Body of pancreas (tissue), 4 donors: ENCODE measurements around the gene ZNF324B.

ENCODE experiments used
- POLR2A ChIP-seq, 3 donors: fragments of 450-650 bp; IDR thresholded peaks; one replicate each; pipeline ENCODE4 v1.6.1; 2016; ENCODE audit warnings: antibody characterized with exemption in 3 of 3, mild to moderate bottlenecking in 2 of 3
- TF ChIP-seq, protein P1 (sequence below), 7 experiments: fragments of 450-650 bp in 4 of 7; fragments of 200-600 bp in 3 of 7; sonication (generic) in 3 of 7; IDR thresholded peaks; one replicate each; pipeline ENCODE4 v1.5.1; 2016 to 2019; ENCODE audit warnings: antibody characterized with exemption in 7 of 7

DNA sequence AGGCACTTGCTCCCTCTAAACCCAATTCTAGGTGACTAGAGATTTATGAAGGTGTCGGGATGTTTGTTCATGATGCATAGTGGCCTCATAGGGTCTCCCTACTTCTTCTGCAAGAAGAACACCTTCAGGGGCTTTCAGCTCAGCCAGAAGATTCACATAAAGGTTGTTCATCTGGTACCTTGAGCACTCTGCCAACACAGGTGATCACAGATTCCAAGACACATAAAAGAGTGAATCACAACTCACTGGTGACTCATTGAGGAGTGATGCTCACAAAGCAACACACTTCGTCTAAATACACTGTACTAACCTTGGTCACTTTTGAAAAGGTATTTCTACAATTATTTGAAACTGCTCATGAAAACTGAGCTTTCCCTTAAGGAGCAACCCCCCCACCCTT lies 8.6 kb downstream of the ZNF324B start:
- TF ChIP-seq, protein P1, sequence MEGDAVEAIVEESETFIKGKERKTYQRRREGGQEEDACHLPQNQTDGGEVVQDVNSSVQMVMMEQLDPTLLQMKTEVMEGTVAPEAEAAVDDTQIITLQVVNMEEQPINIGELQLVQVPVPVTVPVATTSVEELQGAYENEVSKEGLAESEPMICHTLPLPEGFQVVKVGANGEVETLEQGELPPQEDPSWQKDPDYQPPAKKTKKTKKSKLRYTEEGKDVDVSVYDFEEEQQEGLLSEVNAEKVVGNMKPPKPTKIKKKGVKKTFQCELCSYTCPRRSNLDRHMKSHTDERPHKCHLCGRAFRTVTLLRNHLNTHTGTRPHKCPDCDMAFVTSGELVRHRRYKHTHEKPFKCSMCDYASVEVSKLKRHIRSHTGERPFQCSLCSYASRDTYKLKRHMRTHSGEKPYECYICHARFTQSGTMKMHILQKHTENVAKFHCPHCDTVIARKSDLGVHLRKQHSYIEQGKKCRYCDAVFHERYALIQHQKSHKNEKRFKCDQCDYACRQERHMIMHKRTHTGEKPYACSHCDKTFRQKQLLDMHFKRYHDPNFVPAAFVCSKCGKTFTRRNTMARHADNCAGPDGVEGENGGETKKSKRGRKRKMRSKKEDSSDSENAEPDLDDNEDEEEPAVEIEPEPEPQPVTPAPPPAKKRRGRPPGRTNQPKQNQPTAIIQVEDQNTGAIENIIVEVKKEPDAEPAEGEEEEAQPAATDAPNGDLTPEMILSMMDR (IDR thresholded peaks at IDR 0.05): no peak
- no peak for TF ChIP-seq POLR2A (IDR thresholded peaks at IDR 0.05)
